T-cell (primary cell): ENCODE measurements around the gene STXBP3. TPM values are rescaled to one million over a fixed set of nuclear protein-coding genes. Genes with fewer than 3 reads are reported as not detected.
"Not testable (repeated sequence)": the region's sequence is repeated elsewhere in the genome, so short reads cannot be mapped to it uniquely, and the experiment has no call there.

Experiments
- ATAC-seq, 4 experiments: fragments of 200-7000 bp in 3 of 4; fragments of 150-1000 bp in 1 of 4; cut with Tn5 transposase; replicated peaks in 1 of 4; 1 replicate in 3 of 4; 2 replicates in 1 of 4; pipeline ENCODE4 v1.10.0; 2021; ENCODE audit warnings: moderate library complexity in 3 of 4, mild to moderate bottlenecking in 2 of 4, moderate number of reproducible peaks in 1 of 4
- CTCF ChIA-PET, 2 donors: fragments of 300-600 bp; sonication (Branson Sonifier 250); formaldehyde crosslinking; loops; one replicate each; lab custom pipeline; 2022; ENCODE audit warnings: antibody characterized with exemption in 2 of 2; lab: Charles Lee
- POLR2A ChIA-PET, 2 donors: fragments of 300-600 bp; sonication (Branson Sonifier 250); formaldehyde crosslinking; loops; one replicate each; lab custom pipeline; 2022; ENCODE audit warnings: antibody characterized with exemption in 2 of 2; lab: Charles Lee
- DNase-seq, 35 experiments: peaks; one replicate each; pipeline versions ENCODE4 v3.0.0 to v3.0.0-alpha.2; 2013 to 2023
- H3K27ac ChIP-seq: one replicate; pipeline ENCODE4 v1.5.1; 2013; ENCODE audit warnings: low read length
- H3K27me3 ChIP-seq, 2 experiments: replicated peaks in 1 of 2; 1 replicate in 1 of 2; 2 replicates in 1 of 2; pipeline versions ENCODE4 v1.6.1 to v1.7.0; 2013; ENCODE audit warnings: low read length in 1 of 2, mixed read lengths in 1 of 2; ENCODE audit not compliant: control insufficient read depth in 2 of 2, insufficient read depth in 2 of 2; ENCODE audit errors: extremely low read depth in 1 of 2
- H3K36me3 ChIP-seq, 2 donors: 1 replicate in 1 of 2; 2 replicates in 1 of 2; pipeline versions ENCODE4 v1.6.1 to v1.7.0; 2013; ENCODE audit warnings: low read length in 1 of 2; ENCODE audit not compliant: control insufficient read depth in 2 of 2, insufficient read depth in 1 of 2; ENCODE audit errors: extremely low read depth in 1 of 2
- H3K4me1 ChIP-seq, 2 experiments: 1 replicate in 1 of 2; 2 replicates in 1 of 2; pipeline versions ENCODE4 v1.6.1 to v1.7.0; 2013; ENCODE audit warnings: low read length in 2 of 2, mixed read lengths in 1 of 2; ENCODE audit not compliant: insufficient read depth in 2 of 2, control insufficient read depth in 1 of 2; ENCODE audit errors: extremely low read depth in 1 of 2
- H3K4me3 ChIP-seq, 2 donors: 1 replicate in 1 of 2; 2 replicates in 1 of 2; pipeline versions ENCODE4 v1.5.1 to v1.7.0; 2013; ENCODE audit warnings: mild to moderate bottlenecking in 2 of 2, low read length in 1 of 2, moderate library complexity in 1 of 2; ENCODE audit not compliant: control insufficient read depth in 1 of 2; ENCODE audit errors: extremely low read depth in 1 of 2
- H3K9me3 ChIP-seq: 2 replicates; pipeline ENCODE4 v1.7.0; 2013
- H3K27ac Mint-ChIP-seq, 2 donors: one replicate each; pipeline ENCODE4 v1.8.0; 2020 to 2021; ENCODE audit warnings: mild to moderate bottlenecking in 2 of 2, mixed read lengths in 2 of 2
- H3K27me3 Mint-ChIP-seq, 2 donors: one replicate each; pipeline ENCODE4 v1.8.0; 2021 to 2022; ENCODE audit warnings: mixed read lengths in 2 of 2
- H3K36me3 Mint-ChIP-seq: one replicate; pipeline ENCODE4 v1.8.0; 2021; ENCODE audit warnings: mixed read lengths
- H3K4me1 Mint-ChIP-seq, 3 donors: one replicate each; pipeline ENCODE4 v1.8.0; 2020 to 2022; ENCODE audit warnings: mixed read lengths in 3 of 3, mild to moderate bottlenecking in 1 of 3
- H3K4me3 Mint-ChIP-seq, 3 donors: one replicate each; pipeline ENCODE4 v1.8.0; 2020 to 2022; ENCODE audit warnings: mild to moderate bottlenecking in 3 of 3, mixed read lengths in 3 of 3, moderate library complexity in 3 of 3
- H3K9me3 Mint-ChIP-seq, 3 donors: one replicate each; pipeline ENCODE4 v1.8.0; 2020 to 2022; ENCODE audit warnings: mixed read lengths in 3 of 3
- WGBS: methylation state at CpG from one replicate; pipeline ENCODE4 v1.1.5; 2013; ENCODE audit warnings: missing lambda C conversion rate; ENCODE audit not compliant: insufficient coverage; 5-methylcytosine and 5-hydroxymethylcytosine counted together
- total RNA-seq, 35 experiments: library from RNA in 6 of 35; stranded (reverse) in 6 of 35; fragments of 120-200 nt in 1 of 35; gene quantifications; one replicate each; pipeline versions ENCODE4 v1.2.1 to v1.2.4 and lab custom pipeline; 2013 to 2026

The STXBP3 gene
- total RNA-seq, 5 donors from 2014 or later (not counting 1 experiment from before 2014, with no cell fraction given) = 52.8 to 66.2 (median 59.9) TPM

DNA sequence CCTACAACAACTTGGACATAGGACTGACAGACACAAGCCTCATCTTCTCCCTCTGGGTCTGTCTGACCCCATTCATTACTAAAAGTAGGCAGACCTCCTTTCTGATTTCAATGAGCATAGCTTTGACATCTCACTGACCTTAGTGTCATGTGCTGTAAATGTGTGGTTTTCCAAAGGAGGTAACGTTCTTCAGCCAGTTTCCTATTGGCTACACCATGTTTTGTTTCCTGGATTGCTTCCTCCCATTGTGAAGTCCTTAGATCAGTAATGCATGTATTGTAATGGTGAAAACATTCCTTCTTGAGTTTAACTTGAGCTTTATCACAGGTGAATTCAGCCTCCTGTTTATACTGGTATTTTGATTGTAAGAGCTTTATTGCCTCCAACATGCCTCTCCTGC lies 20.6 kb downstream of the STXBP3 start:
- CTCF ChIA-PET = no interaction called here
- H3K4me1 Mint-ChIP-seq = peaks cover 6 to 11% (median 8%) of the 10 kb centered on the region in 3 donors

DNA sequence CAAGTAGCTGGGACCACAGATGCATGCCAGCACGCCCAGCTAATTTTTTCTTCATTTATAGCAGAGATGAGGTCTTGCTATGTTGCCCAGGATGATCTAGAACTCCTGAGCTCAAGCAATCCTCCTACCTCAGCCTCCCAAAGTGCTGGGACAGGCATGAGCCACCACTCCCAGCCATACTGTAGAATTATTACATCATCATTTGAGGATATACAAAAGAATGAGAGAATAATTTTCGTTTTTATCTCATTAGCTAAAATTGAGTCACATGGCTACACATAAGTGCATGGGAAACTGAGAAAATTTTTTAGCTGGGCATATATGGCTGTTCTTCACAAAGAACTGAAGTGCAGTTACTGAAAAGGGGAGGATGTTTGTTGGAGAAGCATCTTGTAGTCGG lies 21.2 kb downstream of the STXBP3 start:
- H3K27ac Mint-ChIP-seq = no peak overlapping the region
- ChIA-PET POLR2A (no interaction called here), CTCF (no interaction called here)
- no peaks in the 10 kb centered on the region for H3K27me3 ChIP-seq
- H3K27ac ChIP-seq = no peak overlapping the region
- no peaks in the 10 kb centered on the region for H3K9me3 Mint-ChIP-seq
- H3K4me1 Mint-ChIP-seq = peaks cover 6 to 11% (median 6%) of the 10 kb centered on the region in 3 donors
- DNase-seq (no peak), ATAC-seq (no peak)
- H3K4me3 ChIP-seq = no peak overlapping the region
- H3K9me3 ChIP-seq = no peaks in the 10 kb centered on the region
- no peak overlapping the region for H3K4me3 Mint-ChIP-seq
- WGBS = 100% methylated on average over 1 of the region's 3 CpGs
- H3K27me3 Mint-ChIP-seq = no peaks in the 10 kb centered on the region
- peaks cover 0 to 46% of the 10 kb centered on the region in 2 donors for H3K36me3 ChIP-seq
- H3K4me1 ChIP-seq = no peaks in the 10 kb centered on the region
- H3K36me3 Mint-ChIP-seq = peaks cover 42% of the 10 kb centered on the region

More for the DNA sequence above, 20.6 kb downstream of the STXBP3 start:
- H3K4me1 ChIP-seq = no peaks in the 10 kb centered on the region
- POLR2A ChIA-PET = no interaction called here
- no peaks in the 10 kb centered on the region for H3K9me3 Mint-ChIP-seq
- H3K36me3 ChIP-seq = peaks cover 0 to 46% of the 10 kb centered on the region in 2 donors
- H3K27me3 ChIP-seq = no peaks in the 10 kb centered on the region
- no peak overlapping the region for H3K4me3 Mint-ChIP-seq
- peaks cover 44% of the 10 kb centered on the region for H3K36me3 Mint-ChIP-seq
- H3K27ac ChIP-seq = no peak overlapping the region
- no peak overlapping the region for H3K27ac Mint-ChIP-seq
- no peak for DNase-seq
- 100% methylated on average over 1 of the region's 1 CpG for WGBS
- H3K9me3 ChIP-seq = no peaks in the 10 kb centered on the region
- no peak overlapping the region for H3K4me3 ChIP-seq
- H3K27me3 Mint-ChIP-seq = no peaks in the 10 kb centered on the region
- ATAC-seq = no peak

DNA sequence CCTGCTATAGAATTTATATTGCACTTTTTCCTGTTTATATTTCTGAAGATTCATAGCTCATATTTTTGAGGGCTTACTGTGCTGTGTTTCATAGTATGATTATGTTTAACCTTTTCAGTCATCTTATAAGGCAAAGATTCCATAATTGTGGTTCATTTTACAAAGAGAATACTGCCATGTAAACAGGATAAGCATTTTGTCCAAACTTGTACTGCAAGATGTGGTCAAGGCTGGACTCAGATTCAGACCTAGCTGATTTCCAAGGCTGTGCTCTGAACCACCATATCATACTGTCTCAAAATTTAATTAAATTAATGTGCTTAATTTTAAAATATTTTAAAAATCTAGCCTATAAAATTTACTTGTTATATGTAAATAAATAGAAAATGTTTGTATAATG lies 31.4 kb downstream of the STXBP3 start:
- Mint-ChIP-seq H3K4me3 (no peak overlapping the region), H3K27ac (no peak overlapping the region), H3K4me1 (no peaks in the 10 kb centered on the region), H3K9me3 (no peaks in the 10 kb centered on the region), H3K36me3 (peaks cover 59% of the 10 kb centered on the region), H3K27me3 (no peaks in the 10 kb centered on the region)
- H3K4me1 ChIP-seq = no peaks in the 10 kb centered on the region
- no peaks in the 10 kb centered on the region for H3K27me3 ChIP-seq
- no peak overlapping the region for H3K4me3 ChIP-seq
- H3K27ac ChIP-seq = no peak overlapping the region
- H3K9me3 ChIP-seq = no peaks in the 10 kb centered on the region
- peaks cover 6 to 53% of the 10 kb centered on the region in 2 donors for H3K36me3 ChIP-seq
- ChIA-PET CTCF (no interaction called here), POLR2A (no interaction called here)
- ATAC-seq = no peak
- DNase-seq = no peak

DNA sequence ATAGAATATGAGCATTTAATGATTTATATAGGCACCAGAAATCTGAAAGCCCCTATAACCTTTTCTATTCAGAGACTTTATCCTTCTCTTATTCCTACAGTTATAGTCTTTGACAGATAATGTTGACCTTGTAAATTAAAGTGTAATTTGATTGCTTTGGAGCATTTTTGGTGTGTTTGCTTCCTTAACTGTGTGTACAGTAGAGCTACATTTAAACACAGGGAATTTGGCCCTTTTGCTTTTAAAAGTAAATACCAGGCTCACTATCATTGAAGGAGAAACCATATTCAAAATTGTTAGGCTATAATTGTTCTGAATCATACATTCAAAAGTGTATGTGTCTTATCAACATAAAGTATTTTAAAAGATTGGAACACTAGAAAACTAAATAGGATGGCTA lies 33.0 kb downstream of the STXBP3 start:
- H3K9me3 ChIP-seq = no peaks in the 10 kb centered on the region
- H3K4me1 ChIP-seq = no peaks in the 10 kb centered on the region
- H3K4me3 ChIP-seq = no peak overlapping the region
- H3K4me1 Mint-ChIP-seq = no peaks in the 10 kb centered on the region
- no peak overlapping the region for H3K4me3 Mint-ChIP-seq
- H3K36me3 ChIP-seq = peaks cover 11 to 59% of the 10 kb centered on the region in 2 donors
- no peaks in the 10 kb centered on the region for H3K27me3 ChIP-seq
- ChIA-PET CTCF (no interaction called here), POLR2A (no interaction called here)
- DNase-seq = no peak
- peaks cover 66% of the 10 kb centered on the region for H3K36me3 Mint-ChIP-seq
- H3K9me3 Mint-ChIP-seq = peaks cover 2 to 13% (median 12%) of the 10 kb centered on the region in 3 donors
- H3K27ac ChIP-seq = no peak overlapping the region
- no peak for ATAC-seq
- H3K27ac Mint-ChIP-seq = no peak overlapping the region
- H3K27me3 Mint-ChIP-seq = no peaks in the 10 kb centered on the region

DNA sequence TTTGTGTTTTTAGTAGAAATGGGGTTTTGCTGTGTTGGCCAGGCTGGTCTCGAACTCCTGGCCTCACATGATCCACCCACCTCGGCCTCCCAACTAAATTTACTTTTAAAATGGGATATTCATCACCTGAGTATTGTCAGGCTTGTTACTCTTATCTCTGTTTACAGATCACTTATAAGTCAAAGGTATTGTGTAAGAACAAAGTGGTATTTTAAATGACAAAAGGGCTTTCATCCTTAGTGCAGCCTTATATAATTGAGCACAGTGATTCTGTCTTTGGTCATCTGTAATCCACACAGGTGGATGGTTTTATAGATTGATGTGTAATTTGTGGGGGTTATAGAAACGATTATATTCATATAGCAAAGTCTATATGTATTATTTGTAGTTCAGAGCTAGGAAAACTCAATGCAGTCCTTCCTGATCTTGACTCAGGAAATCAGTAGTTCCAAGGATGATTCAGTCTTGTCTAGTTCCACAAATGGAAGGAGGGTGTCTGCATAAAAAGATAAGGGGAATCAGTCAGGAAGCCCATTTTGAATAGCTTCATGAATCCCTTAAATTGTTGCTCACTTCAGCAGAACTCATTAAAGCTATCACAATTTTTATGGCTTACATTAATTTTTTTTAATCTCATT lies 34.6 kb downstream of the STXBP3 start:
- no CpG with 5 or more reads among the region's 3 CpGs for WGBS
- peaks cover 16 to 68% of the 10 kb centered on the region in 2 donors for H3K36me3 ChIP-seq
- DNase-seq (no peak), ATAC-seq (no peak)
- CTCF ChIA-PET = no interaction called here
- POLR2A ChIA-PET = interaction anchor here (0.5 kb wide), 2 partner anchors 20 to 88 kb away, joined by 4 to 6 read pairs; no protein-coding TSS in a partner anchor
- H3K4me3 ChIP-seq = no peak overlapping the region
- no peaks in the 10 kb centered on the region for H3K27me3 ChIP-seq
- Mint-ChIP-seq H3K4me1 (no peaks in the 10 kb centered on the region), H3K27ac (no peak overlapping the region), H3K4me3 (no peak overlapping the region), H3K36me3 (peaks cover 71% of the 10 kb centered on the region), H3K9me3 (peaks cover 4 to 29% (median 24%) of the 10 kb centered on the region in 3 donors), H3K27me3 (no peaks in the 10 kb centered on the region)
- H3K9me3 ChIP-seq = no peaks in the 10 kb centered on the region
- H3K4me1 ChIP-seq = no peaks in the 10 kb centered on the region
- no peak overlapping the region for H3K27ac ChIP-seq

DNA sequence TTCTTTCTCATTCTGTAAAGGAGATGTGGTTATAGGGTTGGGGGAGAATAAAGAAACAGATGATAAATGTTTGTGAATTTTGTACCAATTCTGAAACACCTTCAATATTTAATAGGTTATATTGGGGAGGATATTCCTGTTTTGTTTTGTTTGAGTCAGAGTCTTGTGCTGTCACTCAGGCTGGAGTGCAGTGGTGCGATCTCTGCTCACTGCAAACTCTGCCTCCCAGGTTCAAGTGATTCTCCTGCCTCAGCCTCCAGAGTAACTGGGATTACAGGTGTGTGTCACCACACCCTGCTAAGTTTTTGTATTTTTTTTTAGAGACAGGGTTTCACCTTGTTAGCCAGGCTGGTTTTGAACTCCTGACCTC lies 35.1 kb downstream of the STXBP3 start:
- H3K27ac ChIP-seq, CTCF ChIA-PET, H3K4me3 Mint-ChIP-seq, H3K4me1 Mint-ChIP-seq, H3K4me3 ChIP-seq, H3K27me3 ChIP-seq, H3K9me3 ChIP-seq, POLR2A ChIA-PET, H3K27ac Mint-ChIP-seq, DNase-seq, H3K27me3 Mint-ChIP-seq, H3K4me1 ChIP-seq, ATAC-seq: not testable (repeated sequence)
- H3K9me3 Mint-ChIP-seq = peaks cover 4 to 30% (median 25%) of the 10 kb centered on the region in 3 donors
- WGBS = 100% methylated on average over 1 of the region's 1 CpG
- peaks cover 17 to 68% of the 10 kb centered on the region in 2 donors for H3K36me3 ChIP-seq
- peaks cover 76% of the 10 kb centered on the region for H3K36me3 Mint-ChIP-seq
